ENCODE data around the gene CLN6. TPM values are rescaled to one million over a fixed set of nuclear protein-coding genes. Genes with fewer than 3 reads are reported as not detected.
A peak's percentile ranks its signal among the peaks of the same experiment; 100 is the strongest.

The CLN6 gene
- total and polyA plus RNA-seq, 9 of the 15 experiments (the other 6 are each of a cell fraction or from before 2014, with no cell fraction given), result 0.71 to 53.3 (median 39.3) TPM

GRCh38 chr15:68229386-68230156, at the start of gene CLN6 (continued):
- TF ChIP-seq ATF2 (CRISPR knock-in tag; IDR thresholded peaks at IDR 0.05) (peak; percentile 25; the same call in 1 of the 2 replicates), MCM3 (IDR thresholded peaks at IDR 0.05) (no peak), HDAC1 (IDR thresholded peaks at IDR 0.05) (peak in 1 of 2 experiments; percentile 97; a peak in 2 of 4 replicates), ETV5 (CRISPR knock-in tag; IDR thresholded peaks at IDR 0.05; ENCODE audit: low read depth) (no peak; the same call in 1 of the 2 replicates), SAP30 (IDR thresholded peaks at IDR 0.05; ENCODE audit: borderline replicate concordance, insufficient read depth, low read depth, low read length, poor library complexity, severe bottlenecking) (peak; percentile 63), KLF13 (tag; IDR thresholded peaks at IDR 0.05; ENCODE audit: borderline replicate concordance, low read depth) (peak; percentile 58), ZNF282 (CRISPR knock-in tag; IDR thresholded peaks at IDR 0.05) (peak; percentile 64; the same call in 1 of the 2 replicates), SMAD4 (CRISPR knock-in tag; conservative IDR thresholded peaks at IDR 0.05) (peak; percentile 45; the same call in 1 of the 2 replicates), CBX1 (IDR thresholded peaks at IDR 0.05; ENCODE audit: low read depth) (peak; percentile 23; the same call in 1 of the 2 replicates), DPF2 (IDR thresholded peaks at IDR 0.05) (peak; percentile 24; the same call in 1 of the 2 replicates), ZNF592 (IDR thresholded peaks at IDR 0.05) (peak; percentile 78), L3MBTL2 (IDR thresholded peaks at IDR 0.05) (peak; percentile 98), E2F3 (CRISPR knock-in tag; IDR thresholded peaks at IDR 0.05) (peak; percentile 93), SNIP1 (IDR thresholded peaks at IDR 0.05; ENCODE audit: low read depth) (no peak), BHLHE40 (IDR thresholded peaks at IDR 0.05; ENCODE audit: low read length) (peak; percentile 88), HDGF (IDR thresholded peaks at IDR 0.05) (no peak), CREB1 (IDR thresholded peaks at IDR 0.05) (no peak), CREB1 (CRISPR knock-in tag; IDR thresholded peaks at IDR 0.05) (no peak; the same call in 1 of the 2 replicates), GABPB2 (CRISPR knock-in tag; conservative IDR thresholded peaks at IDR 0.05) (no peak), BCL6 (CRISPR knock-in tag; IDR thresholded peaks at IDR 0.05) (no peak), NR2C2 (CRISPR knock-in tag; IDR thresholded peaks at IDR 0.05) (peak; percentile 63), NR2C2 (tag; IDR thresholded peaks at IDR 0.05) (peak; percentile 85)
- TF ChIP-seq, protein P1, sequence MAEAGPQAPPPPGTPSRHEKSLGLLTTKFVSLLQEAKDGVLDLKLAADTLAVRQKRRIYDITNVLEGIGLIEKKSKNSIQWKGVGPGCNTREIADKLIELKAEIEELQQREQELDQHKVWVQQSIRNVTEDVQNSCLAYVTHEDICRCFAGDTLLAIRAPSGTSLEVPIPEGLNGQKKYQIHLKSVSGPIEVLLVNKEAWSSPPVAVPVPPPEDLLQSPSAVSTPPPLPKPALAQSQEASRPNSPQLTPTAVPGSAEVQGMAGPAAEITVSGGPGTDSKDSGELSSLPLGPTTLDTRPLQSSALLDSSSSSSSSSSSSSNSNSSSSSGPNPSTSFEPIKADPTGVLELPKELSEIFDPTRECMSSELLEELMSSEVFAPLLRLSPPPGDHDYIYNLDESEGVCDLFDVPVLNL (CRISPR knock-in tag; IDR thresholded peaks at IDR 0.05; ENCODE audit: low read depth), result 0 out of 2 replicates have a peak, but pooled peaks have one; percentile 54
